Urinary bladder (tissue), 4 donors: ENCODE measurements around the gene STXBP2. TPM values are rescaled to one million over a fixed set of nuclear protein-coding genes. Genes with fewer than 3 reads are reported as not detected.

Experiments
- DNase-seq: peaks from one replicate; pipeline ENCODE4 v3.0.0-alpha.2; 2015; ENCODE audit errors: extremely low spot score
- H3K27ac ChIP-seq: one replicate; pipeline ENCODE4 v1.5.1; 2013; ENCODE audit warnings: low read depth, mild to moderate bottlenecking, moderate library complexity
- H3K36me3 ChIP-seq: one replicate; pipeline ENCODE4 v1.6.1; 2013; ENCODE audit warnings: mild to moderate bottlenecking, moderate library complexity; ENCODE audit not compliant: insufficient read depth
- H3K4me1 ChIP-seq: one replicate; pipeline ENCODE4 v1.6.1; 2013; ENCODE audit warnings: mild to moderate bottlenecking, moderate library complexity; ENCODE audit not compliant: insufficient read depth
- H3K4me3 ChIP-seq: one replicate; pipeline ENCODE4 v1.5.1; 2013; ENCODE audit warnings: low read depth, low read length
- WGBS: extraction: QIAGEN DNeasy Blood & Tissue Kit; methylation state at CpG from one replicate; pipeline ENCODE4 v1.1.7; 2013; 5-methylcytosine and 5-hydroxymethylcytosine counted together
- polyA plus RNA-seq: library from polyadenylated mRNA; stranded (reverse); fragments of 200-250 nt; gene quantifications from one replicate; pipeline ENCODE4 v1.2.3, GENCODE V29; 2013
- total RNA-seq: library from RNA; depleted of rRNA; stranded (reverse); fragments of >200 nt; gene quantifications from one replicate; pipeline ENCODE4 v1.2.3, GENCODE V29; 2014
- donor health status: healthy with polysubstance abuse.
- donor health status: healthy.

Gene STXBP2
- total and polyA plus RNA-seq, 2 donors: 9.9 to 25.3 TPM

DNA sequence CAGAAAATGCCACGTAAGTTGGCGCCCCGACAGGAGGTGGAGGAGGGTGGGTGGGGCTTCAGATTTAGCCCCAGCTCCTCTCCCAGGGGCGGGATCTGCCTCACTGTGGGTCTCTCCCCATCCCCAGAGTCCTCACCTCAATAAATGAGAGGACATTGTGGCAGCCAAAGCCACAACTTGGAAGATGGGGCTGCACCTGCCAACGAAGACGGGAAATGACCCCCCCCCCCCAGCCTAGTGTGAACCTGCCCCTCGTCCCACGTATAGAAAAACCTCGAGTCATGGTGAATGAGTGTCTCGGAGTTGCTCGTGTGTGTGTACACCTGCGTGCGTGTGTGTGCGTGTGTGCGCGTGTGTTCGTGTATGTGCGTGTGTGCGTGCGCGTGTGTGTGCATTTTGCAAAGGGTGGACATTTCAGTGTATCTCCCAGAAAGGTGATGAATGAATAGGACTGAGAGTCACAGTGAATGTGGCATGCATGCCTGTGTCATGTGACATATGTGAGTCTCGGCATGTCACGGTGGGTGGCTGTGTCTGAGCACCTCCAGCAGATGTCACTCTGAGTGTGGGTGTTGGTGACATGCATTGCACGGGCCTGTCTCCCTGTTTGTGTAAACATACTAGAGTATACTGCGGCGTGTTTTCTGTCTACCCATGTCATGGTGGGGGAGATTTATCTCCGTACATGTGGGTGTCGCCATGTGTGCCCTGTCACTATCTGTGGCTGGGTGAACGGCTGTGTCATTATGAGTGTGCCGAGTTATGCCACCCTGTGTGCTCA lies 42.3 kb downstream of the STXBP2 start:
- no peak for DNase-seq
- Histone ChIP-seq H3K36me3 (no peaks in the 10 kb centered on the region), H3K4me1 (no peaks in the 10 kb centered on the region), H3K4me3 (no peak overlapping the region), H3K27ac (no peak overlapping the region)
- 54% methylated on average over 30 of the region's 30 CpGs for WGBS

- no peaks in the 10 kb centered on the region for H3K36me3 ChIP-seq
- H3K4me1 ChIP-seq: no peaks in the 10 kb centered on the region
- H3K4me3 ChIP-seq: no peak overlapping the region
- no peak for DNase-seq
- WGBS: 46% methylated on average over 22 of the region's 22 CpGs
- no peak overlapping the region for H3K27ac ChIP-seq
Measured at GRCh38 chr19:7679771-7680605, 43.1 kb downstream of the STXBP2 start.

GRCh38 chr19:7680606-7681339 lies 43.9 kb downstream of the STXBP2 start, which contains the start of gene TRAPPC5:
Gene TRAPPC5, plus strand, starts transcription at chr19:7680833. Its CDS starts 1,421 bp downstream, at chr19:7682254.
- H3K4me1 ChIP-seq: no peaks in the 10 kb centered on the region
- peak within 1 kb of the TSS; percentile 79 for H3K27ac ChIP-seq
- WGBS: under 1% methylated on average over 79 of the region's 79 CpGs
- peak within 1 kb of the TSS; percentile 95 for H3K4me3 ChIP-seq
- no peaks in the 10 kb centered on the region for H3K36me3 ChIP-seq
- DNase-seq: peak; percentile 41

DNA sequence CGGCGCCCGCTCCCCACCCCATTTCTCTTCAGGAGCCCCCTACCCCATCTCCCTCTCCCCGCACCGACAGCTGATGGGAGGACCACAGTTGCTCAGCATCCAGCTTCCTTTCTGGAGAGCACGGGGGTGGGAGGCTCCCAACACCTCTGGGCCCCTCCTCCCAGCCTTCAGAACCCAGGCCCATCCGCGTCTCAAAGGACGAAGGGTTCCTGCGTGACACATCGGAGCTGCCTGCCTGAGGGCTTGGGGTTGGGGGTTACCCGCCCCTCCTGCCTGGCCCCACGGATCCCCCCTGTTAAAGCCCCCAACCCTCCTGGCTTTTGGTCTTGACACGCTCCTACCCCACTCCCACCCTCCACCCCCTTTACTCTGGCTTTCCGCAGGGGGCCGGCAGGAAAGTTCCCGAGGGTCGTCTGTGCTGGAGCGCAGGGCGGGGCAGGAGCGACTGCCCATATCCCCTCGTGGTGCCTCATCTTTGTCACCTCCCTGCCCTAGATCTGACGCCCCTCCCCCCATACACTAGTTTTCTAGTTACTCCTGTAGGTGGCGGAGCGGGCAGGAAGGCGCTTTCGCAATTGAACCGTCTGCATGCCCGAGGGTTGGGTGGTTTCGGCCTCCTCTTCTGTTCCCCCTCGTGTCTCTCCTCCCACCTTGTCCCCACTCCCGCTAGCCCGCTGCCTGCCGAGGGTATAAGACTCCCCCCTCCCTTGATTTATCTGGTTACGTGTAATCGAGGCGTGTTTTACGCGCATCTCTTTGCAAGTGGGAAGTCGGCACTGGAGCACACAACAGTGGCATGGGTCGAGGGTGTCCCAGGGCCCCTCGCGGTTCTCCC lies 44.6 kb downstream of the STXBP2 start:
- Histone ChIP-seq H3K27ac (no peak overlapping the region), H3K4me1 (no peaks in the 10 kb centered on the region), H3K4me3 (peak overlapping the region; percentile 95), H3K36me3 (no peaks in the 10 kb centered on the region)
- WGBS: 4% methylated on average over 43 of the region's 43 CpGs
- peak; percentile 36 for DNase-seq

GRCh38 chr19:7682175-7682855 lies 45.4 kb downstream of the STXBP2 start:
- H3K4me1 ChIP-seq: no peaks in the 10 kb centered on the region
- no peak overlapping the region for H3K4me3 ChIP-seq
- 71% methylated on average over 74 of the region's 74 CpGs for WGBS
- no peak for DNase-seq
- no peak overlapping the region for H3K27ac ChIP-seq
- no peaks in the 10 kb centered on the region for H3K36me3 ChIP-seq

DNA sequence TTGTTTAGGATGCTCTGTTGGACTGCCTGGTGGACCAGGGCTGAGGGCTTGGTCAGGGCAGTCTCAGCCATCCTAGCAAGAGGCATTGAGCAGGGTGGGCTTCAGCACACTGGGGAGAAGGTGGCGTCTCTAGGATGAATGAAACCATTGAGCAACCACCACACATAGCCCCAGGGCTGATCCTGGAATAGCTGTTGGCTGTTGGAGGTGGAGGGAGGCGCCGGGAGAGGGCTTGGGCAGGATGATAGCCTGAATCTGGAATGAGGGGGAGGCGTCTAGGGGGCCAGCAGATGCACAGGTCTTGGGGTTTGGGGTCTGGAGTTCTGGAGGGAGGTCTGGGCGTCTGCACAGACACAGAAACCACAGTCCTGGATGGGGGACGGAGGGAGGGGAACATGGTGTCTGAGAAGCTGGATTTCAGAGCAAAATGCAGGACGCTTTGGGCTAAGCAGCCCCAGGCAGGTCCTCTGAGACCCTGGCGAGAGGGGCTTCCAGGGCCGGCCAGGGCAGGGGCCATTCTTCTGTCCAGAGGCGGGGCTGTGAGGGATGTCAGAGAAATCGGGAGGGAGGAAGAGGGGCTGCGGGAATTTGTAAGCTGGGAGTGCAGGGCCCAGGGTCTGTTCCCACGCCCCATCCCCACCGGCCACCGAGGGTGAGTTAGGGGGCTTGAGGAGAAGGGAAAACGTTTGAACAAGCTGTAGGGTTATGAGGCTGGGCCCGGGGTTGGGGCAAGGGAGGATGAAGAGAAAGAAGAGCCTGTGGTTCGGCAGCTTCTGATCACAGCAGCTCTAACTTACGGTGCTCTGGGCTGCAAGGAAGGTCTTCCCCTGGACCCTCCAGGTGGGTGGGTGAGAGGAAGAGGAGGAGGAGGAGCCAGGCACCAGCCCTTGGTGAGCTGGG lies 48.9 kb downstream of the STXBP2 start:
- no peak for DNase-seq
- Histone ChIP-seq H3K4me1 (no peaks in the 10 kb centered on the region), H3K4me3 (no peak overlapping the region), H3K36me3 (no peaks in the 10 kb centered on the region), H3K27ac (no peak overlapping the region)
- WGBS: 41% methylated on average over 19 of the region's 19 CpGs

GRCh38 chr19:7687177-7687576 lies 50.3 kb downstream of the STXBP2 start:
- H3K4me1 ChIP-seq: no peaks in the 10 kb centered on the region
- 87% methylated on average over 12 of the region's 12 CpGs for WGBS
- H3K27ac ChIP-seq: no peak overlapping the region
- DNase-seq: no peak
- H3K4me3 ChIP-seq: no peak overlapping the region
- no peaks in the 10 kb centered on the region for H3K36me3 ChIP-seq

DNA sequence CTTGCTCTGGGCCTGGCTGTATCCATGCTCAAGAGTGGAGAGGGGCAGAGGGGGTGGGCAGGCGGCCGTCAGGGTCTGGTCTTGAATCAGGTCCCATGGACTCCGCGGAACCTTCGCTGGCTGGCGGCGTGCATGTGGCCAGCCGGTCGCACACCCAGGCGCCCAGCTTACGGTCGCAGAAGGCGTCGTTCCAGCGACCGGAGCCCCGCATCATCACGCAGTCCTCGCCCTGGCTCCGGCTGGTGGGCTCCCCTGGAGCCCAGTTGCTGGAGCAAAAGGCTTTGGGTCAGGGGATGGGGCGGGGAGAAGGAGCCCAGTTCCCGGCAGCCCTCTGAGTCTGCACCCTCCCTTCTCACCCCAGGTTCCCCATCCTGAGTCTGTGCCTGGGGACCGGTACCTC lies 52.3 kb downstream of the STXBP2 start:
- H3K4me1 ChIP-seq: no peaks in the 10 kb centered on the region
- 41% methylated on average over 23 of the region's 23 CpGs for WGBS

GRCh38 chr19:7690779-7691258 lies 53.9 kb downstream of the STXBP2 start:
- DNase-seq: no peak
- Histone ChIP-seq H3K4me3 (no peak overlapping the region), H3K27ac (no peak overlapping the region), H3K4me1 (no peaks in the 10 kb centered on the region), H3K36me3 (no peaks in the 10 kb centered on the region)
- 84% methylated on average over 8 of the region's 8 CpGs for WGBS

More for the DNA sequence above, 52.3 kb downstream of the STXBP2 start:
- Histone ChIP-seq H3K4me3 (no peak overlapping the region), H3K27ac (no peak overlapping the region), H3K36me3 (no peaks in the 10 kb centered on the region)
- DNase-seq: no peak

DNA sequence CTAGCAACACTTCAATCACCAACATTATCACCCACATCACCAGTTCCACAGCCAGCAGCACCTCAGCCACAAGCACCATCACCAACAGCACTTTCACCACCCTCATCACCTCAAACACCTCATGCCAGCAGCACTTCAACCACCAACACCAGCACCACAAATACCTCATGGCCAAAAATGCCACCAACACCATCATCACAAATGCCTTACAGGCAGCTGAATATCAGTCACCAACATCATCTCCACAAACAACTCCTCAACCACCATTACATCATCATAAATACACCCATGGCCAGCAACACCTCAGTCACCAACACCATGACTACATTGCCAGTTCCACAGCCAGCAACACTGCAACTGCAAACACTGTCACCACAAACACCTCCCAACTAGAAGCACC lies 54.6 kb downstream of the STXBP2 start:
- Histone ChIP-seq H3K4me3 (no peak overlapping the region), H3K27ac (no peak overlapping the region), H3K36me3 (no peaks in the 10 kb centered on the region), H3K4me1 (no peaks in the 10 kb centered on the region)
- no peak for DNase-seq

DNA sequence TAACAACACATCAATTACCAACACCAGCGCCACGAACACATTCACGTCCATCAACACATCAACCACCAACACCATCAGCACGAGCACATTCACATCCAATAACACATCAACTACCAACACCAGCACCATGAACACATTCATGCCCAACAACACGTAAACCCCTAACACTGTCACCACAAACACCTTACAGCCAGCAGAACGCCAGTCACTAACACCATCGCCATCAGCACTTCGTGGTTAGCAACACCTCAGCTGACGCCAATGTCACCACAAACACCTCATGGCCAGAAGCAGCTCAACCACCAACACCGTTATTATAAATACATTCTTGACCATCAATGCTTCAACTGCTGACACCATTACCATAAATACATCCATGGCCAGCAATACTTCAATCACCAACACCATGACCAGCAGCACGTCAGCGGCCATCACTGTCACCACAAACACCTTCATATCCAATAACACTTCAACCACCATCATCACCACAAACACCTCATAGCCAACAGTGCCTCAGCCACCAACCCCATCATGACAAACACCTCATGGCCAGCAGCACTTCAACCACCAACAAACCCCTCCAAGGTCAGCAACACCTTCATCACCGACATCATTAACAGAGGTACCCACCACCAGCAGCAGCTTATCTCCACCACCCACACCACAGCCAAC lies 55.6 kb downstream of the STXBP2 start:
- Histone ChIP-seq H3K4me1 (no peaks in the 10 kb centered on the region), H3K4me3 (no peak overlapping the region), H3K36me3 (no peaks in the 10 kb centered on the region), H3K27ac (no peak overlapping the region)
- WGBS: 73% methylated on average over 13 of the region's 13 CpGs
- no peak for DNase-seq
